ENCODE data around the gene TAS2R41. TPM values are rescaled to one million over a fixed set of nuclear protein-coding genes. Genes with fewer than 3 reads are reported as not detected.

TAS2R41 gene
- total RNA-seq, 5 donors from 2014 or later (not counting 1 experiment from before 2014, with no cell fraction given): 0.28 to 2.5 (median 0.93) TPM

Other genes with a start within 250 kb of the TAS2R41 start
- gene GSTK1, start 214.4 kb upstream of the TAS2R41 start, total RNA-seq: 100 to 1,000 TPM; 347 to 524 (median 406) TPM
- gene TMEM139, start 192.9 kb upstream of the TAS2R41 start, total RNA-seq: 1 to 10 TPM in 3 of 5 donors, under 1 TPM in 1, not detected in 1; 0.66 to 1.6 (median 1.2) TPM
- gene CASP2, start 189.5 kb upstream of the TAS2R41 start, total RNA-seq: 10 to 100 TPM; 43.4 to 83.6 (median 73.7) TPM
- gene CLCN1, start 161.8 kb upstream of the TAS2R41 start, total RNA-seq: not detected
- gene FAM131B, start 115.2 kb upstream of the TAS2R41 start, total RNA-seq: 1 to 10 TPM in 3 of 5 donors, under 1 TPM in 2; 0.08 to 3.6 (median 2.1) TPM
- 100 to 1,000 TPM; 107 to 186 (median 159) TPM for gene ZYX, start 96.5 kb upstream of the TAS2R41 start, total RNA-seq
- gene EPHA1, start 69.0 kb upstream of the TAS2R41 start, total RNA-seq: 10 to 100 TPM; 23.8 to 49.8 (median 43.5) TPM
- 1 to 10 TPM in 2 of 5 donors, under 1 TPM in 2, not detected in 1; 0.38 to 2.4 (median 1.0) TPM for gene TAS2R60, start 34.4 kb upstream of the TAS2R41 start, total RNA-seq
- gene CTAGE15, start 93.9 kb downstream of the TAS2R41 start, total RNA-seq: 1 to 10 TPM in 1 of 5 donors, under 1 TPM in 3, not detected in 1; 0.59 to 1.7 (median 0.78) TPM
- gene TCAF2, start 143.1 kb downstream of the TAS2R41 start, total RNA-seq: 10 to 100 TPM; 23.4 to 36.4 (median 31.8) TPM